Activated CD4-positive, alpha-beta T cell treated with anti-CD3 and anti-CD28 coated beads, Interleukin-2, amount 50 U/mL, for 4 hours (primary cell): ENCODE data around the gene EEA1.
"Not testable (repeated sequence)": the region's sequence is repeated elsewhere in the genome, so short reads cannot be mapped to it uniquely, and the experiment has no call there.

Source experiments
- DNase-seq, 2 experiments: peaks; one replicate each; pipeline ENCODE4 v3.0.0-alpha.2; 2020

Gene EEA1

DNA sequence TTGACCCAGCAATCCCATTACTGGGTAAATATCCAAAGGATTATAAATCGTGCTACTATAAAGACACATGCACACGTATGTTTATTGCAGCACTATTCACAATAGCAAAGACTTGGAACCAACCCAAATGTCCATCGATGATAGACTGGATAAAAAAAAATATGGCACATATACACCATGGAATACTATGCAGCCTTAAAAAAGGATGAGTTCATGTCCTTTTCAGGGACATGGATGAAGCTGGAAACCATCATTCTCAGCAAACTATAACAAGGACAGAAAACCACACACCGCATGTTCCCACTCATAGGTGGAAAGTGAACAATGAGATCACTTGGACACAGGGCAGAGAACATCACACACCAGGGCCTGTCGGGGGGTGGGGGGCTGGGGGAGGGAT is 134.7 kb downstream of the EEA1 start:
- not testable (repeated sequence) for DNase-seq

DNA sequence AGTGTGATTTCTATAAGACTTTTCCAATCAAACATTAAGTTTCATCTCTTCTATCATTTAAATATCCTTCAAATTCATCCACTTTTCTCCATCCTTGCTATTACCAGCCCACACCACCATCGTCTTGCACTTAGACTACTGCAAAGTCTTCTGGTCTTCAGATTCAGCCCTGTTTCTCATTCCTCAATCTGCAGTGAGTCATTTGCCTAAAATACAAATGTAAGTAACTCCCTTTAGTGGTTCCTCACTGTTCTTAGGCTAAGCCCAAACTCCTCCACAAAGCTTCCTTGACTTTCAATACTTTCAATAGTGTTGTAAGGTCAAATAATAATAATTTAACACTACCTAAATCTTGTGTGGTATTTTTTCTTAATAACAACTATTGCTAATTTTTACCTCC is 143.1 kb downstream of the EEA1 start:
- no peak for DNase-seq

DNA sequence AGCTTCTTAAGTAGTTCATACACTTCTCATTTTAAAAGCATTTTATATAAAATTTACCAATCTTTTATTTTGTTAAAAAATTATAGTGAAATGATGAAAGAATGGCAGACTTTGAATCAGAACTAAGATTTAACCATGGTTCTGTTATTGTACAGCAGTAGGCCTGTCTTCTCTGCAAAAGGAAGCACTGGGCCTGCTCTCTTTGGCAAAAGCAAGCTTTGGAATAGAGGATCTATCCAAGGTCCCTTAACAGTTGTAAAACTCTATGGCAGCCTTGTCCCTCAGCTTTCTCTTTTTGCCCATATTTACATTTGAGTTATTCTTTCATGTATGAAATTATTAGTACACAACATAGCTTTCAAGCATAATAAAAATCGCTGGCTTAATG is 143.5 kb downstream of the EEA1 start:
- no peak for DNase-seq

DNA sequence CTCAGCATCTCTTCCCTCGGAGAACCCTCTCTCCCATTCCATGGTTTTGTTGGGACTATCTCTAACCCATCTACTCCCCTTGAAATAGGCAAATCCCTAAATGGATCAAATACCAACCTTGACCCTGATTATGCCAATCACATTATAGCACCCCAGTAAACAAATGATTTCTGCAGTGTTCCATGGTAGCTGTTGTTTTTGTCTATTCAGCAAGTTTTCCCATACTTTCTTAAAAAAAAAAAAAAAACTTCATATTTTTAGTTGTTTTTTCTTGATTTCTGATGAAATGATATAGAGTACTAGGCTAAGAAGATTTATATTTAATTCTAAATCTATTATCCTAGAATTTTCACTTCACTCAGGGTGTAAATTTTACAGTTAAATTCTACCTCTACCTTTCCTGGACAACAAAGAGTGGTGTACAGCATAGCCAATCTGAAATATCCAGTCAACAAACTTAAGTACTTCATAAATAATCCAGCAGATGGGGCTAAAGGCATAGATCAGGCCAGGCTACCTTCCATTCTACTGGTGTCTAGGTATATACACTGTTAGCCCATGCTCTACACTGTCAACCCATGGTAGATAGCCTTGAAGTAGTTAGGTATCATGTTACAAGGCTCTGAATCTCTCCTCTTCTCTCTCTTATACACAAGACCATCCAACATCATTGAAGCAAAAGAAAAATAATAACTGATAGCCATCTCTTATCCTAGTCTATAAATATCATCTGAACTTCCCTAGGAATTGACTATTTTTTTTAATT is 144.1 kb downstream of the EEA1 start:
- peak in 1 of 2 experiments; percentile 5 for DNase-seq

DNA sequence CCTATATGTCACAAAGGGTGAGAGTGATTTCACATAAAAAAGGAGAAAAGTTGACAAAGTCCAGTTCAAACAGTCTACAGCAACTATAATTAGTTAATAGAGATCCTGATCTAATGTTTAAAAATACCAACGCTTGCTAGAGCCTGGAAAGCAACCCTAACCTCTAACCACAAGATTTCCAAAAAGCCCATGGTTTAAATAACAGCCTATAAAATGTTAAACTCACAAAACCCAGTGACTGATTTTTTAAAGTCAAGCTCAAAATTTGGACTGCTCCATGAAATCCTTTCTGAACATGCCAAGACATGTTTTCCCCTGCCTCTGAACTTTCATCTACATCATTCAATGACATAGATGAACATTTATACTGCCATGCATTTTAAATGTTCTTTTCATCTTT is 144.7 kb downstream of the EEA1 start:
- DNase-seq = no peak

DNA sequence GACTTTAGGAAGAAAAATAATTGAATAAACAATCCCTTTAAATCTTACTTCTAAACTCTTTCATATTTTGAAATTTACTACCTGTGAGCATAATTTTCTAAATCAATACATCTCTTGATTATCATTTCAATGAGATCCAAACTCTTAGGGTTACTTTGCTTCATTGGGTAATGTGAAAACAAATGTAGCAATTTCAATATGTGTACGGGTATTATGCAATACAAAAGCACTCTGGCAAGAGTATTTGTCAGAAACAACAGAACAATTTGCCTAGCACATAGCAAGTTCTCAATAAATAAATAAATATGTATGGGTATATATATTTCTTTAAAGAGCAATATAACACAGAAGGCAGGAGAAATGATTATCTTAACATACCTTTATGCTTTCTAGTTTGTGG is 149.2 kb downstream of the EEA1 start:
- DNase-seq = no peak

DNA sequence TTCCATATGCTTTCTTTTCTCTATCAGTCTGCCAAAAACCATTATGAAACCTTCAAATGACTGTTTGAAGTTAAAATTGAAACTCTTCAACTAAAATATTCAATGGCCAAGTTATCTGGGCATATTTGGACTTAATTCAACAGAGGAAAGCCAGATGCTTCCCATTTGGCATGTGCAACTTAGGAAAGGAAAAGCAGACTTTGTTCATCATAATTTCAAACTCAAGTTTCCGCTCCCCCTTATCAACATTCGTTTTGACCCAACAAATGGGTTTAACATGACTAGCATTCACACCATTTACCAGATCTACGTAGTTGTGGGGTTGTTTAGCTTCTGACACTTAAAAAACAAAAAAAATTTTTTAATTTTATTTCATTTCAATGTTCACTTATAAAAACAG is 150.6 kb downstream of the EEA1 start:
- no peak for DNase-seq

DNA sequence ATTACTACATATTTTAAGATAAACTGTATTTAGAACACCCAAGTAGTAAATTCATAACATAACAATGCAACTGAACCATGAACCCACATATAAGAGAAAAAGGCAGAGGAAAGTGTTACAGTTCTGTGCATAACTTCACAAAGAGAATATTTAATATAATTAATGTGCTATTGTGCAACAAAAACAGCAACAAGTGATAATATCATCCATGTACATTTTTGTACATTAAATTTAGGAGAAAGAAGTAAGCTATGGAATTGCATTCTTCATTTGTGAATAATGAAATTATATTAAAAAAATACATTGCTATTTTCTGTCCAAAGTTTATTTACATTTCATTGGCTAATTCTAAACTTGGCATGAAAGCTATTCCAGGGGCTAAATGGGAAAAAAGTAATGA is 153.7 kb downstream of the EEA1 start:
- no peak for DNase-seq

DNA sequence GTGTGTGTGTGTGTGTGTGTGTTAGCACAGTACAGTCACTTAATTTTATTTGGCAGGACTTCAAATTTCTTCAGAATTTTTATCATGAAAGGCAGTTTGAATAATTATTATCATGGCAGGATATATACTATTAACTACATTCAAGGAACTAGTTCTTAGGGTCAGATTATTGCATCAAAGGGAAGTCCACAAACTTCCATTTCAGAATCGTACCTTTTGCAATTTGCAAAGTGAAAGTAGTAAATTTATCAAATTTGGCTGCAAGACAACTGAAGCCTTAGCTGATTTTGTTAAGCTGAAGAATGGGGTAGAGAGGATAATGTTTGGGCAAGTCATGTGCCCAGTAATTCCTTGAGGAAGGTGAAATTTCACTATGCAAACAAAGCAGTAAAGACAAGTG is 158.1 kb downstream of the EEA1 start:
- no peak for DNase-seq

DNA sequence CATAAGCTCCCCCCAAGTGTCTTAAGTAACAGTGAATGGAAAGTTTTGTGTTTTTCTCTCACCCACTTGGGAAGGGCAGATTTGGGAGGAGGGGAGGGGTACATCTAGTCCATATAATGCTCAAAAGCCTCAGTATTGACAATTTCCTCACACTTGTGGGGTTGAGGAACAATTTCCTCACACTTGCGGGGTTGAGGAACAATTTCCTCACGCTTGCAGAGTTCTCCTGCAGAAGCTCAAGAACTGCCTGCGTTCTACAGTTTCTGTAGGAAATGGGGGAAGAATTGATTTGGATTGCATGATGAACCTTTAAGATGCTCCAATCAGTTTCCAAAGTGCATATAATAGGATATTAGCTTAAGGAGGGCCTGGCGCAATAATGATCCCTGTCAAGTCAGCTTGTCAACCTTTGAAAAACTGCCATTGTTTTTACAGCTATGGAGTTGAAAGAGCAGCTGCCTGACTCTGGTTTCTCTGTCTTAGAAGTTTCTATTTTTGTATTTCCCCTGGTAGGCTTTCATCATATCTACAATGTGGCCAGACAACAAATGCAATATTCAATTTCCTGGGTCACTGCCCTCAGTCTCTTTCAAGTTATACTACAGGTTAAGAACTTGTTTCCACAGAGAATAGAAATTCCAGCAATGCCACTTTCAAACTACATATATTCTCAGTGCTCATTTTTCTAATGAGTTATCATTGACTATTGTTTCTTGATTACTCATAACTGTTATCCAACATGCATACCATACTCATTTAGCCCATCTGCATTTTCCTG is 159.8 kb downstream of the EEA1 start:
- DNase-seq = no peak

DNA sequence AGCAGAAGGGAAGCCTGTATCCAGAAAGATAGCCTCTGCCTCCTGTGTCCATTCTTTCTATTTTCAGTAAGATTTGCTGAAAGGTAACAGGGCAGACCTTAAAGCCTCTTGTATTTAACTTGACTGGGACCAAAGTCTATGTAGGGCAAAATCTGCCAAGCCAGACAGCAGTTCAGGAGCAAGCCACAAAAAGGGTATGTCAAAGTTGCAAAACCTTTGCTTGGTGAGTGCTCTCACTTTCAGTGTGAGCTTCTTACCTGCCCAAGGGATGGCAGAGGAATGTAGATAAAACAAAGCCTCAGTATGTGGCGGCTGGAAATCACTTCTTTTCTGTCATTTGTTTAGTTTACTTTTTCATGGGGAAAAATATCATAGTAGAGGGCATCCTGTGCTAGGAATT is 163.2 kb downstream of the EEA1 start:
- no peak for DNase-seq

DNA sequence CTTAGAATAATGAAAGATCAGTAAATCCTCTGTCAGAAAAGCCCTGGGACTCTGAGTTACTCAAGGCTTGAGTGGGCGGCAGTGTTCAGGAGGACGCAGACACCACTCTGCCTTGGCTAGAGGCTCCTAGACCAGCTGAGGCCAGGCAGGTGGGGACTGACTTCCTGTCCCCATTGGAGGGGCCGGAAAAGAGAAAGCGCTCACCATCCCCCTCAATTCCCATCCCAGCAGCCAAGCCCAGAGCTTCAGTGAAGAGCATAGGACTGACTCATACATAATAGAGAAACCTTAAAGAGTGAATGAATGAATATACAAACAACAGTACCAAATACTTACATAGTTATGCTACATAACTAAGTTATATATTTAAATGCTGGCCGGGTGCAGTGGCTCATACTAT is 164.3 kb downstream of the EEA1 start:
- DNase-seq = no peak

DNA sequence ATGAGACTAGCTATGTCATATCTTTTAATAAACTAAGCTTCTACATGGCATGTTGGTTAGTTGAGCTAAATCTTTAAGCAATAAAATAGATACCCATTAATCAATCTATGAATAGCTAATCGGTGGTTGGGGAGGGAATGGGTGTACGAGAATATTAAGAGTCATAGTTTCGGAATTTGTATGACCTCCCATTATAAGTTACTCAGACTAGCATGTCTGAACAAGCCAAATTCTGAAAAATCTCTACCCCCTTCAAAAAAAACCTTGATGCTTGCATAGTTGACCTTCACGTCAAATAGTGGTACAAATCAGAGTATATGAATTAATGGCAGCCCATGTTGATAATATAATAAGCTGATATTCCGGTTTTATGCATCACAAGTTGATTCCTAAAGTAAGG is 166.3 kb downstream of the EEA1 start:
- no peak for DNase-seq

DNA sequence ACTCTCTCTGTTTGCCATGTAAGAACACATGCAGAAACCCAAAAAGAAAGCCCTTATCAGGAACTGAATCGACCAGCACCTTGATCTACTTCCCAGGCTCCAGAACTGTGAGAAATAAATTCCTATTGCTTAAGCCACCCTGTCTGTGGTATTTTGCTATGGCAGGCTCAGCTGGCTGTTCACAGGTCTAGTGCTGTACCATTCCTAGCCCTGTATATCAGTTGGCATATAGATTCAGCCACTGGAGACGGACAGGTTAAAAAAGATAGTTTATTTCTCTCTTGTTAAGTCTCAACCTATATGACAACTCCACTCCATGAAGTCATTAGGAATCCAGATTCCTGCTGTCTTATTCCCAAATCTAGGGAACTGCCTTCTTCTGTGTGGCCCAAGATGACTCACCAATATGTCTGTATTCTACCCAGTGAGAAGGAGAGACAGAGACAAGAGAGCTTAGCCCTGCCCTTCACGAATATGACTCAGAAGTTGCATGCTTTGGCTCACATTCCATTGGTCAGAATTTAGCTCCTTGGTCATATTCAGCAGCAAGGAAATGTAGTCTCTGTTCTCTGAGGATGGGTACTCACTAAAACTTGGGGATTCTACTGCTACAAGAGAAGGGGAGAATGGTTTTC is 169.3 kb downstream of the EEA1 start:
- DNase-seq = no peak

DNA sequence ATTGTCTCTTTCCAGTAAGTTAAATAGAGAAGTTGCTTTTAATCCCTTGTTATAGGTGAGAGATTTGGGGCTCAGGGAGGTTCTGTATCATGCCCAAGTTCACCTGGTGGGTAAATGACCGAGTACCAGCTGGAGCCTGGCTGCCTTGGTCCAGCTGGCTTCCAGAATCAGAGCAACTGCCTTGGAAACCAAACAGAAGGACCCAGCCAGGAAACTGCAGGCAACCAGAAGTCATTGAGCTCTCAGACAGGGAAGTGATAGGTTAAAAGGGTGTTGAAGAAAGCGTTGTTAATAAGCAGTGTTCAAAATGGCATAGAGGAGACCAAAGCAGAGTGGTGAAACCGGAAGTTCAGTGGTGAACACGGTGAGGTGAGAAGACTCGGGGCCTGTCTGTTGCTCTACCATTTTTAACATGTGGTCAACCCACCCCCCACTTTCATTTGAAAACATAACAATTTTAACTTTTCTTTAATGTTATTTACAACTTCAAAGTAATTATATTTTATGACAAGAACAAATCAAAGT is 171.4 kb downstream of the EEA1 start:
- no peak for DNase-seq

DNA sequence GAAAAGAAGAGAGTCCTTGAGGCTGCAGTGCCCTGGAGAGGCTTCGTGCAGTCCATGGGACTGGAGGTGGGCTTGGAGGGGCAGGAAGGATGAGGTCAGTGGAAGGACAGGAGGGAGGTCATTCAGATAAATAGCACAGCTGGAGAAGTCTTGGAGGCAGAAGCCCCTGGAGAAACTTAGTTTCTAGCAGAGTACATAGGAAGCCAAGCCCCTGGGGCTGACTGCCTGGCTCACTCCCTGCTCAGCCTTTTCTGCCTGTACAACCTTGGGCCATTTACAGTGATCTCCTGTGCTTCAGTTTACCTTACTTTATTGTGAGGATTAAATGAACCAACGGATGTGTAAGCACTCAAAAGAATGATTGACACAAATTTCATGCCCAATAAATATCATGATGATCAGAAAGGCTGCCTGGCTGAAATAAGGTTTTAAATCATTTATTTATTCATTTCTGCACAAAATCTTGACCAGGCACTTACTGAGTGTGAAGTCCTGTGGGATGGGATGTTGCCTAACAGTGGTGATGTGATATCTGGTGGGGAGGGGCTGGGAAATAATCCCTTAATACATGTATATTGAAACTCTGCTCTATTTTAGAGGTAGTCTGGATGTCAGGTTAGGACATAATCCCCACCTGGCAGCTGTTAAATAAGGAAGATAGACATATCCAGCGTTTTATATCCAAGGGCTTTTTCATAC is 172.0 kb downstream of the EEA1 start:
- DNase-seq = no peak

DNA sequence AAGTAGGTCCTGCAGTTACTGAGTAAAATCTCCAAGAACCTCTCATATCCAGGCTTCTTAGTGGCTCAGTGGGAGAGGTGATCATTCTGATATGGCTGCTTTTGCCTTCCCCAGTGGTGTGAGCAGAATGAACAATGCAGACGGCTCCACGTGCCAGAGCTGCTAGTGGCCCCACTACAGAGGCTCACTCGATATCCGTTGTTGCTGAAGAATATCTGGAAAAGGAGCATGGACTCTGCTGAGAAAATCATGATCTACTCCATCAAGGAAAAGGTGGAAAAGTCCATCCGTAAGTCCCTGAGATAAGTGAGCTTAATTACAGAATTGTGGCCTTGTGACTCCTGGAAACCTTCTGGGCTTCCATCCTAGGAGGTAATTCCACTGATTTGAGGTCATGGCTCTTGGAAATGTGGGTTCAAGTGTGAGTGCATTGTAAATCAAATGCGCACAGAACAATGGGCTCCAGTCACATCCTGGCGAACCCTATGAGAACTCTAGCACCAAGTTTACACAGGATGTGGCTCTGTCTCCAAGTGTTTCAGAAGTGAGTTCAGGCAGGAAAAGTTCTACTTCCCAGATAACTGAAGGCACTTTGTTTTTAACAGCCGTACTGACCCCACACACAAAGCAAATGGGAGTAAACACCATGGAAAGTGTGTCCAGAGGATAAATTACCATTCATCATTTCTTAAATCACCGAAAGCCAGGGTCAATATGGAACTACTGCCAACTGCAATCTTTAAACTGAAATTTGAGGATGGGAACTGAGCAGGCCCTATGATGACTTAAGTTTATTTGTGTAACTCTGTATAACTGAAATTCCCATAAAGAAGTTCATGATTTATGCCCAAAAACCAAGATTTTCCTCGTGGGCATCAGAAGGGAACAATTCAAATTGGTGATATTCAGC is 174.9 kb downstream of the EEA1 start:
- no peak for DNase-seq

DNA sequence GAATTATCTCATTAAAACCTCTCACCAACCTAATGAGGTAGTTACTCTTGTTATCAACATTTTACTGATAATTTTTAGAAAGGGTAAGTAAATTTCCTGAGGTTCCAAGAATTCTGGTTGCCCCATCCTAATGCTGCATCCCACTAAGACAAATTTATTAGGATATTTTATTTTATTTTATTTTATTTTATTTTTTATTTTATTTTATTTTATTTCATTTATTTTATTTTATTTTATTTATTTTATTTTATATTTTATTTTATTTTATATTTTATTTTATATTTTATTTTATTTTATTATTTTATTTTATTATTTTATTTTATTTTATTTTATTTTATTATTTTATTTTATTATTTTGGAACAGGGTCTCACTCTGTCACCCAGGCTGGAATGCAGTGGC is 179.4 kb downstream of the EEA1 start:
- DNase-seq = not testable (repeated sequence)

DNA sequence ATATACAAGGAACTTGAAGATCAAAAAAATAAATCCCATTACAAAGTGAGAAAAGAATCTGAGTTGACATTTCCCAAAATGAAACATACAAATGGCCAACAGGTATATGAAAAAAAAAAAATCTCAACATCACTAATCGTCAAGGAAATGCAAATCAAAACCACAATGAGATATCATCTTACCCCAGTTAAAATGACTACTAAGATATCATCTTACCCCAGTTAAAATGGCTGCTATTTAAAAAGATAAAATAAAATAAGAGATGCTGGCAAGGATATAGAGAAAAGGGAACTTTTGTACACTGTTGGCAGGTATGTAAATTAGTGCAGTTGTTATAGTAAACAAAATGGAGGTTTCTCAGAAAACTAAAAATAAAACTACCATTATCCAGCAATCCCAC is 181.9 kb downstream of the EEA1 start:
- DNase-seq = no peak

DNA sequence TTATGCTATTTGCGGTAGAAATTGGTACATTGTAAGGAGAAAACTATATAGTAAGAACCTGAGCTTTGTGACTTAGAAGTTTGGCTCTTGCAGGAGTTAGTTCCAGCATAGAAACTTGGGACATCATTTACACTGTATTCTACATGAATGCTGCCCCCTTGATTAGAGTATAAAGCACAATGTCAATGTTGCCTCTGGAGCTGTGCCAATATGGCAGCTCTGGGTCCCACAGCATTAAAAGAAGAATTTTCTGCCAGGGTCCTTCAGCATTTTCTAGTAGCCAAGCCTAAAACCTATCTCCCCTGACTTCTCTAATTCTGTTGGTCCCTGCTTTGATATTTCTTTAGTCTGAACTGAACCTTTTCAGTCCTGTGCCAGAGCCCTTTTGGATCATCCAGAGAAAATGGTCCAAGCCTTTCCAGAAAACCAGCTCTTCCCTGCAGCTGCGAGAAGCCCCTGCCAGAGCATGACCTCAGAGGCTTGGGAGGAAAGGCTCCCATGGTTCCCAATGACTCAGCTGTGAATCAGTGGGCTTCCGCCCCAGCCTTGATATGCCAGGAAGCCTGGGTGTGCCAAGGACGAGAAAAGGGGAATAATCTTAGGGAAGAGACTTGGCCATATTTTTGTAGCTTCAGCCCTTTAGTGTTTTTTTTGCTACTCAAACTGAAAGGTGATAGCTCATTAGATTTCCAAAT is 183.1 kb downstream of the EEA1 start:
- DNase-seq = no peak

DNA sequence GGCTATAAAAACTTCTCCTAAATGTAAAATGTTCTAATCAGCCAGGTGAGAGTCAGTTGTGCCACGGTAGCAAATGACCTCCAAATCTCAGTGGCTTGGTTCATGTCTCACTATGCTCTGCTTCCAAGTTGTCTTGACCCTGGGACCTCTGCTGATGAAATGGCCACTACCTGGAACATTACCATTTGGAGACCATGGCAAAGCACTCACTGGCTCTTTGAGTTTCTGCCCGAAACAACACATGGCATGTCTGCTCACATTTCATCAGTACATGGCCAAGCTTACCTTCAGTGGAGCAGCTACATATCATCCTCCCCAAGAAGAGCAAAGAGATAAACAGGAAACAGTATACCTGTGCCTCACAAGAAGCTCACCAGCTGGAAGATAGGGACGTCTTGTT is 186.1 kb downstream of the EEA1 start:
- no peak for DNase-seq

DNA sequence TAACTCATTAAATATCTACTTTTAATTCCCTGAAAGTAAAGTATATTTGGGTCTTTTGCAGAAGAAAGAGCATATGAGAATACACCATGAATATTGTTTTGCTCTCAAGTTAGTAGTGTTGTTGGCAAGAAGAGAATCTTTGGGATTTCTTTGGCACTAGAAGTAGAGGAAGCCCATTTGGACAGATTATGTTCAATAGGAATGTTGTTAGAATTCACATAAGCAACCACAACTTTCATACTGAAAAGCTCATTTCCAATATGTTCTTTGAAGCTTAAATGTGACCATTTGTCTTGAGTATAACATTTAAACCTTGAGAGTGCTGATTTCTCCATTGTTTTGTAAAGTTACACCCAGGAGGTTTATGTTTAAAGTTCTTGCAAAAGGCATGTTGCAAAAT is 188.7 kb downstream of the EEA1 start:
- DNase-seq = no peak
